WTC11 (cell line): ENCODE data around the gene WDR7. TPM values are rescaled to one million over a fixed set of nuclear protein-coding genes. Genes with fewer than 3 reads are reported as not detected.
A peak's percentile ranks its signal among the peaks of the same experiment; 100 is the strongest.

ENCODE experiments used
- ATAC-seq: fragments of 200-7000 bp; cut with Tn5 transposase; 2 replicates; pipeline ENCODE4 v1.10.0; 2021; ENCODE audit warnings: mild to moderate bottlenecking, moderate library complexity
- CTCF ChIA-PET: fragments of 300-600 bp; sonication (Branson Sonifier 250); formaldehyde crosslinking; loops from one replicate; lab custom pipeline; 2021; ENCODE audit warnings: antibody characterized with exemption; lab: Charles Lee
- POLR2A ChIA-PET: fragments of 350-600 bp; sonication (Branson Sonifier 250); formaldehyde crosslinking; loops from one replicate; lab custom pipeline; 2021; ENCODE audit warnings: antibody characterized with exemption; lab: Charles Lee
- DNase-seq: peaks from one replicate; pipeline ENCODE4 v3.0.0; 2021; ENCODE audit warnings: low spot score
- H3K27ac Mint-ChIP-seq: 2 replicates; pipeline ENCODE4 v1.8.0; 2021; ENCODE audit warnings: mixed read lengths
- H3K27me3 Mint-ChIP-seq: 2 replicates; pipeline ENCODE4 v1.8.0; 2021; ENCODE audit warnings: low read depth, mild to moderate bottlenecking, moderate library complexity, mixed read lengths
- H3K36me3 Mint-ChIP-seq: 2 replicates; pipeline ENCODE4 v1.8.0; 2021; ENCODE audit warnings: mixed read lengths
- H3K4me1 Mint-ChIP-seq: 2 replicates; pipeline ENCODE4 v1.8.0; 2022; ENCODE audit warnings: mixed read lengths
- H3K4me3 Mint-ChIP-seq: 2 replicates; pipeline ENCODE4 v1.8.0; 2021; ENCODE audit warnings: mild to moderate bottlenecking, moderate library complexity, mixed read lengths
- H3K9me3 Mint-ChIP-seq: 2 replicates; pipeline ENCODE4 v1.8.0; 2021; ENCODE audit warnings: mixed read lengths
- ELF4 ChIP-seq: sonication (generic); formaldehyde crosslinking; IDR thresholded peaks from 2 replicates; pipeline ENCODE4 v1.8.1; 2022; ENCODE audit warnings: low read depth, mild to moderate bottlenecking, moderate library complexity, missing genetic modification reagents
- GRHL2 ChIP-seq: fragments of 250-450 bp; sonication (Bioruptor Pico); IDR thresholded peaks from 2 replicates; pipeline ENCODE4 v1.8.0; 2022; ENCODE audit warnings: mild to moderate bottlenecking, moderate library complexity; ENCODE audit not compliant: insufficient replicate concordance, severe bottlenecking
- GTF2I ChIP-seq: fragments of 250-450 bp; sonication (Bioruptor Pico); conservative IDR thresholded peaks from 2 replicates; pipeline ENCODE4 v1.4.0; 2021; ENCODE audit warnings: mild to moderate bottlenecking
- OVOL2 ChIP-seq: fragments of 250-450 bp; sonication (Bioruptor Pico); IDR thresholded peaks from 2 replicates; pipeline ENCODE4 v1.9.0; 2021; ENCODE audit warnings: mild to moderate bottlenecking, borderline replicate concordance
- SMAD4 ChIP-seq: sonication (generic); formaldehyde crosslinking; IDR thresholded peaks from 2 replicates; pipeline ENCODE4 v1.8.0; 2022; ENCODE audit warnings: mild to moderate bottlenecking, missing genetic modification reagents
- SP1 ChIP-seq: sonication (generic); formaldehyde crosslinking; conservative IDR thresholded peaks from 2 replicates; pipeline ENCODE4 v1.8.1; 2022; ENCODE audit warnings: missing genetic modification reagents
- TP53 ChIP-seq: sonication (generic); formaldehyde crosslinking; IDR thresholded peaks from 2 replicates; pipeline ENCODE4 v1.8.1; 2023; ENCODE audit warnings: mild to moderate bottlenecking, missing genetic modification reagents
- ZNF121 ChIP-seq: sonication (generic); formaldehyde crosslinking; IDR thresholded peaks from 2 replicates; pipeline ENCODE4 v1.8.0; 2023; ENCODE audit warnings: missing genetic modification reagents
- ZNF219 ChIP-seq: sonication (generic); formaldehyde crosslinking; IDR thresholded peaks from 2 replicates; pipeline ENCODE4 v1.8.0; 2023; ENCODE audit warnings: missing genetic modification reagents, mild to moderate bottlenecking, borderline replicate concordance
- ZNF263 ChIP-seq: sonication (generic); formaldehyde crosslinking; IDR thresholded peaks from 2 replicates; pipeline ENCODE4 v1.8.1; 2022; ENCODE audit warnings: low read depth, mild to moderate bottlenecking, moderate library complexity, missing genetic modification reagents
- ZNF317 ChIP-seq: sonication (generic); formaldehyde crosslinking; IDR thresholded peaks from 2 replicates; pipeline ENCODE4 v1.8.1; 2023; ENCODE audit warnings: low read depth, mild to moderate bottlenecking, moderate library complexity, missing genetic modification reagents, borderline replicate concordance
- ZNF671 ChIP-seq: fragments of 250-450 bp; sonication (Bioruptor Pico); IDR thresholded peaks from 2 replicates; pipeline ENCODE4 v1.8.0; 2021; ENCODE audit warnings: mild to moderate bottlenecking
- ZSCAN18 ChIP-seq: fragments of 250-450 bp; sonication (Bioruptor Pico); IDR thresholded peaks from 2 replicates; pipeline ENCODE4 v2.1.2; 2022; ENCODE audit warnings: mild to moderate bottlenecking, moderate library complexity
- total RNA-seq: library from RNA; stranded (reverse); gene quantifications from 3 replicates; pipeline ENCODE4 v1.2.3, GENCODE V29; 2021
- TF ChIP-seq, protein P1 (sequence below): sonication (generic); formaldehyde crosslinking; IDR thresholded peaks from 2 replicates; pipeline ENCODE4 v1.8.0; 2022; ENCODE audit warnings: mild to moderate bottlenecking, missing genetic modification reagents
- TF ChIP-seq, protein P2 (sequence below): sonication (generic); formaldehyde crosslinking; IDR thresholded peaks from 2 replicates; pipeline ENCODE4 v1.8.0; 2022; ENCODE audit warnings: mild to moderate bottlenecking, missing genetic modification reagents
- TF ChIP-seq, protein P3 (sequence below): sonication (generic); formaldehyde crosslinking; IDR thresholded peaks from 2 replicates; pipeline ENCODE4 v1.8.1; 2023; ENCODE audit warnings: mild to moderate bottlenecking, missing genetic modification reagents, borderline replicate concordance
- TF ChIP-seq, protein P4 (sequence below): sonication (generic); formaldehyde crosslinking; IDR thresholded peaks from 2 replicates; pipeline ENCODE4 v1.8.1; 2023; ENCODE audit warnings: mild to moderate bottlenecking, missing genetic modification reagents, moderate library complexity
- TF ChIP-seq, protein P5 (sequence below): fragments of 250-450 bp; sonication (Bioruptor Pico); conservative IDR thresholded peaks from 2 replicates; pipeline ENCODE4 v1.9.0; 2021; ENCODE audit warnings: mild to moderate bottlenecking

Gene WDR7
- total RNA-seq, 1 experiment from 2014 or later, result 12.2 TPM

- ChIA-PET CTCF (interaction anchor here (0.6 to 1.2 kb wide), 11 partner anchors 11 to 458 kb away, joined by 3 to 6 read pairs (median 3); no protein-coding TSS in a partner anchor), POLR2A (no interaction called here)
Observed at GRCh38 chr18:57029761-57030160, 378.6 kb downstream of the WDR7 start.

DNA sequence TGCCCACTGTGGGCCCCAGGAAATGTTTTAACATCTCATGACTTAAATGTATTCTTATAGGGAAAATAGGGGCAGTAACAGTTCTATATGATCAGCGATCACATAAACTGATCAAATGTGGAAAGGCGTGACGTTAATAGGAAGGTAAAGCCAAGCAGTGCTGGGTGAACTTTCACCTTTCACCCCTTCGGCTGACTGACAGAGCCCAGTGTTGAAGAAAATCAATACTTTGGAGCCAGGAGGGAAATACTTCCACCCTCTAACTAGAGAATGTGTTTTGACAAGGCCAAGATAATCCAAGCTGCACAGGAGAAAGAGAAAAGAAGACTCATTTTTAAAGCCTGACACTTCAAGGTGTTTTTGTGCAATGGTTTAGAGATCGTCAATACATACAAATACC lies 379.3 kb downstream of the WDR7 start:
- DNase-seq (no peak), ATAC-seq (no peak)
- H3K36me3 Mint-ChIP-seq, result no peaks in the 10 kb centered on the region
- H3K4me3 Mint-ChIP-seq, result no peak overlapping the region
- POLR2A ChIA-PET, result no interaction called here
- H3K27me3 Mint-ChIP-seq, result no peaks in the 10 kb centered on the region
- peak overlapping the region; percentile 86; the same call in 1 of the 2 replicates for H3K27ac Mint-ChIP-seq
- H3K4me1 Mint-ChIP-seq, result peaks cover 27% of the 10 kb centered on the region
- CTCF ChIA-PET, result interaction anchor here (1.0 to 1.2 kb wide), 7 partner anchors 11 to 241 kb away, joined by 3 to 6 read pairs (median 3); no protein-coding TSS in a partner anchor
- TF ChIP-seq ZSCAN18, result no peak
- TF ChIP-seq GRHL2 (CRISPR knock-in tag), result no peak
- TF ChIP-seq SMAD4, result no peak
- no peak for TF ChIP-seq GTF2I (CRISPR knock-in tag)
- TF ChIP-seq, protein P1, sequence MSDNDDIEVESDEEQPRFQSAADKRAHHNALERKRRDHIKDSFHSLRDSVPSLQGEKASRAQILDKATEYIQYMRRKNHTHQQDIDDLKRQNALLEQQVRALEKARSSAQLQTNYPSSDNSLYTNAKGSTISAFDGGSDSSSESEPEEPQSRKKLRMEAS (CRISPR knock-in tag), result no peak
- TF ChIP-seq ZNF671, result no peak
- TF ChIP-seq ZNF317 (CRISPR knock-in tag), result no peak
- H3K9me3 Mint-ChIP-seq, result no peaks in the 10 kb centered on the region

More at GRCh38 chr18:57029761-57030160, 378.6 kb downstream of the WDR7 start:
- Mint-ChIP-seq H3K27ac (no peak overlapping the region), H3K36me3 (no peaks in the 10 kb centered on the region), H3K4me3 (no peak overlapping the region), H3K4me1 (peaks cover 27% of the 10 kb centered on the region), H3K9me3 (no peaks in the 10 kb centered on the region), H3K27me3 (no peaks in the 10 kb centered on the region)
- ATAC-seq (peak; percentile 98), DNase-seq (no peak)
- TF ChIP-seq ZNF317 (CRISPR knock-in tag) (0 out of 2 replicates have a peak, but pooled peaks have one; percentile 14), SP1 (no peak)

GRCh38 chr18:57035590-57035989 lies 384.4 kb downstream of the WDR7 start:
- H3K4me3 Mint-ChIP-seq, result no peak overlapping the region
- H3K9me3 Mint-ChIP-seq, result no peaks in the 10 kb centered on the region
- H3K27ac Mint-ChIP-seq, result no peak overlapping the region
- ATAC-seq (no peak), DNase-seq (no peak)
- no peaks in the 10 kb centered on the region for H3K27me3 Mint-ChIP-seq
- no peaks in the 10 kb centered on the region for H3K36me3 Mint-ChIP-seq
- ChIA-PET CTCF (no interaction called here), POLR2A (interaction anchor here (0.6 kb wide), 1 partner anchor 310 kb away, joined by 3 read pairs; no protein-coding TSS in a partner anchor)
- H3K4me1 Mint-ChIP-seq, result peaks cover 18% of the 10 kb centered on the region
- TF ChIP-seq, protein P2, sequence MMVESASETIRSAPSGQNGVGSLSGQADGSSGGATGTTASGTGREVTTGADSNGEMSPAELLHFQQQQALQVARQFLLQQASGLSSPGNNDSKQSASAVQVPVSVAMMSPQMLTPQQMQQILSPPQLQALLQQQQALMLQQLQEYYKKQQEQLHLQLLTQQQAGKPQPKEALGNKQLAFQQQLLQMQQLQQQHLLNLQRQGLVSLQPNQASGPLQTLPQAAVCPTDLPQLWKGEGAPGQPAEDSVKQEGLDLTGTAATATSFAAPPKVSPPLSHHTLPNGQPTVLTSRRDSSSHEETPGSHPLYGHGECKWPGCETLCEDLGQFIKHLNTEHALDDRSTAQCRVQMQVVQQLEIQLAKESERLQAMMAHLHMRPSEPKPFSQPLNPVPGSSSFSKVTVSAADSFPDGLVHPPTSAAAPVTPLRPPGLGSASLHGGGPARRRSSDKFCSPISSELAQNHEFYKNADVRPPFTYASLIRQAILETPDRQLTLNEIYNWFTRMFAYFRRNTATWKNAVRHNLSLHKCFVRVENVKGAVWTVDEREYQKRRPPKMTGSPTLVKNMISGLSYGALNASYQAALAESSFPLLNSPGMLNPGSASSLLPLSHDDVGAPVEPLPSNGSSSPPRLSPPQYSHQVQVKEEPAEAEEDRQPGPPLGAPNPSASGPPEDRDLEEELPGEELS (CRISPR knock-in tag), result no peak
- TF ChIP-seq OVOL2 (CRISPR knock-in tag) (no peak), ZNF317 (CRISPR knock-in tag) (no peak), TP53 (no peak), ZNF263 (CRISPR knock-in tag) (no peak), ZNF121 (CRISPR knock-in tag) (no peak), ZNF219 (CRISPR knock-in tag) (no peak), ELF4 (CRISPR knock-in tag) (no peak)
- TF ChIP-seq, protein P3, sequence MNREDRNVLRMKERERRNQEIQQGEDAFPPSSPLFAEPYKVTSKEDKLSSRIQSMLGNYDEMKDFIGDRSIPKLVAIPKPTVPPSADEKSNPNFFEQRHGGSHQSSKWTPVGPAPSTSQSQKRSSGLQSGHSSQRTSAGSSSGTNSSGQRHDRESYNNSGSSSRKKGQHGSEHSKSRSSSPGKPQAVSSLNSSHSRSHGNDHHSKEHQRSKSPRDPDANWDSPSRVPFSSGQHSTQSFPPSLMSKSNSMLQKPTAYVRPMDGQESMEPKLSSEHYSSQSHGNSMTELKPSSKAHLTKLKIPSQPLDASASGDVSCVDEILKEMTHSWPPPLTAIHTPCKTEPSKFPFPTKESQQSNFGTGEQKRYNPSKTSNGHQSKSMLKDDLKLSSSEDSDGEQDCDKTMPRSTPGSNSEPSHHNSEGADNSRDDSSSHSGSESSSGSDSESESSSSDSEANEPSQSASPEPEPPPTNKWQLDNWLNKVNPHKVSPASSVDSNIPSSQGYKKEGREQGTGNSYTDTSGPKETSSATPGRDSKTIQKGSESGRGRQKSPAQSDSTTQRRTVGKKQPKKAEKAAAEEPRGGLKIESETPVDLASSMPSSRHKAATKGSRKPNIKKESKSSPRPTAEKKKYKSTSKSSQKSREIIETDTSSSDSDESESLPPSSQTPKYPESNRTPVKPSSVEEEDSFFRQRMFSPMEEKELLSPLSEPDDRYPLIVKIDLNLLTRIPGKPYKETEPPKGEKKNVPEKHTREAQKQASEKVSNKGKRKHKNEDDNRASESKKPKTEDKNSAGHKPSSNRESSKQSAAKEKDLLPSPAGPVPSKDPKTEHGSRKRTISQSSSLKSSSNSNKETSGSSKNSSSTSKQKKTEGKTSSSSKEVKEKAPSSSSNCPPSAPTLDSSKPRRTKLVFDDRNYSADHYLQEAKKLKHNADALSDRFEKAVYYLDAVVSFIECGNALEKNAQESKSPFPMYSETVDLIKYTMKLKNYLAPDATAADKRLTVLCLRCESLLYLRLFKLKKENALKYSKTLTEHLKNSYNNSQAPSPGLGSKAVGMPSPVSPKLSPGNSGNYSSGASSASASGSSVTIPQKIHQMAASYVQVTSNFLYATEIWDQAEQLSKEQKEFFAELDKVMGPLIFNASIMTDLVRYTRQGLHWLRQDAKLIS, result no peak
- TF ChIP-seq, protein P4, sequence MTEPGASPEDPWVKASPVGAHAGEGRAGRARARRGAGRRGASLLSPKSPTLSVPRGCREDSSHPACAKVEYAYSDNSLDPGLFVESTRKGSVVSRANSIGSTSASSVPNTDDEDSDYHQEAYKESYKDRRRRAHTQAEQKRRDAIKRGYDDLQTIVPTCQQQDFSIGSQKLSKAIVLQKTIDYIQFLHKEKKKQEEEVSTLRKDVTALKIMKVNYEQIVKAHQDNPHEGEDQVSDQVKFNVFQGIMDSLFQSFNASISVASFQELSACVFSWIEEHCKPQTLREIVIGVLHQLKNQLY (CRISPR knock-in tag), result no peak
- TF ChIP-seq, protein P5, sequence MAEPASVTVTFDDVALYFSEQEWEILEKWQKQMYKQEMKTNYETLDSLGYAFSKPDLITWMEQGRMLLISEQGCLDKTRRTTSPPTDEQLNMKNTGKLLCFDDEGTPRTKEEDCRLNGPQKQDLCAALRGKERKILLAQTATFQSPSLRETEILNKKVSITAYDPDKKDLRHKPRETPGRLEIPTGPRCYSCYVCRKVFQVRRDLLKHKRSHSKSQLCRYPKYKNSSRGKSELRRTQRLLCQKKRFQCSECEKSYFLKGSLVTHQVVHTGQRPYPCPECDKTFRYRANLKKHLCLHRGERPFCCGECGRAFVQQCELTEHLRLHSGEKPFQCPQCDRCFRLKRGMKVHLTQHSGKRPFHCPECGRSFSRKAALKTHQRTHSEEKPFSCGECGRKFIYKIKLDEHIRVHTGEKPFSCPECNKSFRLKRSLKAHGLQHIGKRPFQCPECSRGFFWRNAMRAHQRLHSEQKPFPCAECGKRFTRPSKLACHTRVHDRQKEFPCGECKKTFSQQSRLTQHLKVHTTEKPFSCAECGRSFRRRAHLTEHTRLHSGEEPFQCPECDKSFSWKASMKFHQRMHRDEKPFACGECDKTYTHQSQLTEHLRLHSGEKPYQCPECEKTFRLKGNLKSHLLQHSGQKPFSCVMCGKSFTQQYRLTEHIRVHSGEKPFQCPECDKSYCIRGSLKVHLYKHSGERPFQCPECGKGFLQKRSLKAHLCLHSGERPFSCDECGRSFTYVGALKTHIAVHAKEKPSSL (CRISPR knock-in tag), result no peak
